NCI-H748 (cell line): Measurements from ENCODE around the gene FSTL1.

Experiments used
- DNase-seq: peaks from one replicate; lab custom pipeline; 2025; ENCODE audit not compliant: unreplicated experiment; lab: John Stamatoyannopoulos, UW

Gene FSTL1

GRCh38 chr3:120440001-120440703, 10.6 kb downstream of the FSTL1 start:
- no peak for DNase-seq

GRCh38 chr3:120438665-120439370, 12.0 kb downstream of the FSTL1 start:
- DNase-seq: no peak

GRCh38 chr3:120438216-120438615, 12.6 kb downstream of the FSTL1 start:
- no peak for DNase-seq

- no peak for DNase-seq
These were observed 13.2 kb downstream of the FSTL1 start for GRCh38 chr3:120437559-120437958.

- no peak for DNase-seq
These were observed 14.2 kb downstream of the FSTL1 start for GRCh38 chr3:120436523-120437050.

- peak; percentile 12 for DNase-seq
These were observed 15.2 kb downstream of the FSTL1 start for GRCh38 chr3:120435621-120436020.

- no peak for DNase-seq
These were observed 17.0 kb downstream of the FSTL1 start for GRCh38 chr3:120433662-120434331.

- DNase-seq: no peak
These were observed 18.5 kb downstream of the FSTL1 start for GRCh38 chr3:120432150-120432860.

- DNase-seq: no peak
These were observed 20.9 kb downstream of the FSTL1 start for GRCh38 chr3:120429921-120430361.

- DNase-seq: no peak
These were observed 21.9 kb downstream of the FSTL1 start for GRCh38 chr3:120428924-120429323.

GRCh38 chr3:120427201-120427600, 23.6 kb downstream of the FSTL1 start:
- DNase-seq: no peak

GRCh38 chr3:120425572-120426250, 25.1 kb downstream of the FSTL1 start:
- DNase-seq: no peak

GRCh38 chr3:120424976-120425570, 25.7 kb downstream of the FSTL1 start:
- DNase-seq: no peak

- no peak for DNase-seq
These were observed 26.3 kb downstream of the FSTL1 start for GRCh38 chr3:120424506-120424905.

- DNase-seq: no peak
These were observed 27.4 kb downstream of the FSTL1 start for GRCh38 chr3:120423432-120423831.

- DNase-seq: no peak
These were observed 28.9 kb downstream of the FSTL1 start for GRCh38 chr3:120421926-120422325.

- no peak for DNase-seq
These were observed 29.8 kb downstream of the FSTL1 start for GRCh38 chr3:120420928-120421551.

- no peak for DNase-seq
These were observed 30.4 kb downstream of the FSTL1 start for GRCh38 chr3:120420360-120420759.

GRCh38 chr3:120419797-120420196, 31.0 kb downstream of the FSTL1 start:
- no peak for DNase-seq
